ENCODE results near the gene LGALS4. TPM values are rescaled to one million over a fixed set of nuclear protein-coding genes. Genes with fewer than 3 reads are reported as not detected.
"Not testable (repeated sequence)": the region's sequence is repeated elsewhere in the genome, so short reads cannot be mapped to it uniquely, and the experiment has no call there.

LGALS4 gene
- total RNA-seq, 1 donor from 2014 or later: 4.5 TPM

DNA sequence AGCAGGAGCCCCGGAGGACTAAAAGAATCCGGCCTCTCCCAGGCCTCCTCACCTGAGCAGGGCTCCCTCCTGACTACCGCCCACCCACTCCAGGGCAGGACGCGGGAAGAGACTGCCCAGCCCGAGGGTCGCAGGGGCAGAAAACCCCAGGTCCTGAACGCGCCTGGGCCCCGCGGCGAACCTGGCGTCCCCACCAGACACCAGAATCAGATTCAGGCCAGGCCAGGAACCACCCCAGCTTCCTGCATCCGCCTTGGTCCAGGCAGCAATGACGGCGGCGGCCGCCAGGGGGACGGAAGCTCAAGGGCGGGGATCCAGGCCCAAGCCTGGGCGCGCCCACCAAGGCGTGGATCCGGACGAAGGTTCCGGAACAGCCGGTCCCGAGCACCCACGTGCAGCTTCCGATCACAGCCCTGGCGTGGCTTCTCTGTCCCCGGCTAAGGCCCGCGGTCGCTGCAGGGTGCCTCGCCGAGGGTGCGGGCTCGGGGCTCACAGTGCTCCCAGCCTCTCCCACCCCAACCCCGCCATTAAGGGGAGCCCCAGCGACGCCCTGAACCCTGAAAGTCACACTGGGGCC is 43.0 kb downstream of the LGALS4 start:
- Mint-ChIP-seq H3K27me3 (no peaks in the 10 kb centered on the region), H3K36me3 (ENCODE audit: low read depth) (no peaks in the 10 kb centered on the region), H3K4me1 (peaks cover 11% of the 10 kb centered on the region), H3K4me3 (peak overlapping the region; percentile 68), H3K9me3 (no peaks in the 10 kb centered on the region), H3K27ac (peak overlapping the region; percentile 78)
- intact Hi-C loops (cut with micrococcal nuclease): loop anchor here (2.0 kb wide), 4 partner anchors 33 to 161 kb away; partner anchors contain the start of genes ECH1, MRPS12 and SARS2
- TF ChIP-seq, protein P1, sequence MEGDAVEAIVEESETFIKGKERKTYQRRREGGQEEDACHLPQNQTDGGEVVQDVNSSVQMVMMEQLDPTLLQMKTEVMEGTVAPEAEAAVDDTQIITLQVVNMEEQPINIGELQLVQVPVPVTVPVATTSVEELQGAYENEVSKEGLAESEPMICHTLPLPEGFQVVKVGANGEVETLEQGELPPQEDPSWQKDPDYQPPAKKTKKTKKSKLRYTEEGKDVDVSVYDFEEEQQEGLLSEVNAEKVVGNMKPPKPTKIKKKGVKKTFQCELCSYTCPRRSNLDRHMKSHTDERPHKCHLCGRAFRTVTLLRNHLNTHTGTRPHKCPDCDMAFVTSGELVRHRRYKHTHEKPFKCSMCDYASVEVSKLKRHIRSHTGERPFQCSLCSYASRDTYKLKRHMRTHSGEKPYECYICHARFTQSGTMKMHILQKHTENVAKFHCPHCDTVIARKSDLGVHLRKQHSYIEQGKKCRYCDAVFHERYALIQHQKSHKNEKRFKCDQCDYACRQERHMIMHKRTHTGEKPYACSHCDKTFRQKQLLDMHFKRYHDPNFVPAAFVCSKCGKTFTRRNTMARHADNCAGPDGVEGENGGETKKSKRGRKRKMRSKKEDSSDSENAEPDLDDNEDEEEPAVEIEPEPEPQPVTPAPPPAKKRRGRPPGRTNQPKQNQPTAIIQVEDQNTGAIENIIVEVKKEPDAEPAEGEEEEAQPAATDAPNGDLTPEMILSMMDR (IDR thresholded peaks at IDR 0.05): peak; percentile 59
- CTCF ChIA-PET: interaction anchor here (0.7 to 2.1 kb wide), 12 partner anchors 8 to 161 kb away, joined by 3 to 11 read pairs (median 5); partner anchors contain the start of genes ECH1, MRPS12, NFKBIB and SARS2
- ATAC-seq (ENCODE audit: low read depth) (peak; percentile 89), DNase-seq (peak; percentile 94)
- POLR2A ChIA-PET: interaction anchor here (0.6 to 2.0 kb wide), 27 partner anchors 14 to 1178 kb away, joined by 3 to 30 read pairs (median 8); partner anchors contain the start of genes ACTN4, ECH1, EIF3K and FAM98C

- intact Hi-C loops (cut with micrococcal nuclease): no loop called here
- CTCF ChIA-PET: no interaction called here
- POLR2A ChIA-PET: no interaction called here
- ATAC-seq (ENCODE audit: low read depth) (no peak), DNase-seq (no peak)
- Mint-ChIP-seq H3K27me3 (no peaks in the 10 kb centered on the region), H3K27ac (no peak overlapping the region), H3K9me3 (no peaks in the 10 kb centered on the region), H3K4me3 (no peak overlapping the region), H3K4me1 (peaks cover 18% of the 10 kb centered on the region), H3K36me3 (ENCODE audit: low read depth) (no peaks in the 10 kb centered on the region)
- TF ChIP-seq, protein P1 (IDR thresholded peaks at IDR 0.05): no peak
These were observed 46.3 kb downstream of the LGALS4 start for GRCh38 chr19:38766276-38767047.

DNA sequence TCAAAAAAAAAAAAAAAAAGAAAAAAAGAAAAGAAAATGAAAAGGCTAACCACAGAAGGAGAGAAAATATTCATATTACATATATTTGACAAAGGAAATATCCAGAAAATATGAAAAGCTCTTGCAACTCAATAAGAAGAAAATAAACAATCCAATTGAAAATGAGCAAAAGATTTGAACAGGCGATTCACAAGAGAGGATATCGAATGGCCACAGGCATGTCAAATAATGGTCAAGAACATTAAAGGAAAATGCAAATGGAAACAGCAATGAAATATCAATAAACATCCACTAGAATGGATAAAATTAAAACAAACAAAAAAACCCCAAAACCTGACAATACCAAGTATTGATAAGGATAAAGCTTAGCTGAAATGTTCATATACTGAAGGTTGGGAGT is 47.5 kb downstream of the LGALS4 start:
- DNase-seq: no peak
- H3K27ac Mint-ChIP-seq: no peak overlapping the region
- intact Hi-C loops (cut with micrococcal nuclease): no loop called here

DNA sequence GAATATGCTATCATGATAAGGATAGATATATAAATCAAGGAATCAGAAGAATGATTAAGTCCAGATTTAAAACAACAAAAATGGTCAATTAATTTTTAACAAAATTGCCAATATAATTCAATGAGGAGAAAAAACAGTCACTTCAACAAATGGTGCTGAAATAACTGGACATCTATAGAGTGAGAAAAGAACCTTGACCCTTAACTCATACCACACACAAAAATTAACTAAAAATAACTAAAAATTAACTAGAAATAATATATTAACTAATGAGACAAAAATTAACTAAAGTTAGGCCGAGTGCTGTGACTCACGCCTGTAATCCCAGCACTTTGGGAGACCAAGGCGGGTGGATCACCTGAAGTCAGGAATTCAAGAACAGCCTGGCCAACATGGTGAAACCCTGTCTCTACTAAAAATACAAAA is 48.9 kb downstream of the LGALS4 start:
- DNase-seq (no peak), ATAC-seq (ENCODE audit: low read depth) (no peak)
- TF ChIP-seq, protein P1 (IDR thresholded peaks at IDR 0.05): no peak
- H3K27me3 Mint-ChIP-seq: no peaks in the 10 kb centered on the region
- peaks cover 11% of the 10 kb centered on the region for H3K4me1 Mint-ChIP-seq
- no peaks in the 10 kb centered on the region for H3K9me3 Mint-ChIP-seq
- H3K27ac Mint-ChIP-seq: no peak overlapping the region
- CTCF ChIA-PET: no interaction called here
- H3K36me3 Mint-ChIP-seq (ENCODE audit: low read depth): no peaks in the 10 kb centered on the region
- POLR2A ChIA-PET: no interaction called here
- no peak overlapping the region for H3K4me3 Mint-ChIP-seq
- intact Hi-C loops (cut with micrococcal nuclease): no loop called here

More for the DNA sequence above, 47.5 kb downstream of the LGALS4 start:
- no peaks in the 10 kb centered on the region for H3K27me3 Mint-ChIP-seq
- CTCF ChIA-PET: no interaction called here
- POLR2A ChIA-PET: no interaction called here
- ATAC-seq (ENCODE audit: low read depth): no peak
- no peak overlapping the region for H3K4me3 Mint-ChIP-seq
- TF ChIP-seq, protein P1 (IDR thresholded peaks at IDR 0.05): no peak
- H3K9me3 Mint-ChIP-seq: no peaks in the 10 kb centered on the region
- peaks cover 18% of the 10 kb centered on the region for H3K4me1 Mint-ChIP-seq
- no peaks in the 10 kb centered on the region for H3K36me3 Mint-ChIP-seq (ENCODE audit: low read depth)

DNA sequence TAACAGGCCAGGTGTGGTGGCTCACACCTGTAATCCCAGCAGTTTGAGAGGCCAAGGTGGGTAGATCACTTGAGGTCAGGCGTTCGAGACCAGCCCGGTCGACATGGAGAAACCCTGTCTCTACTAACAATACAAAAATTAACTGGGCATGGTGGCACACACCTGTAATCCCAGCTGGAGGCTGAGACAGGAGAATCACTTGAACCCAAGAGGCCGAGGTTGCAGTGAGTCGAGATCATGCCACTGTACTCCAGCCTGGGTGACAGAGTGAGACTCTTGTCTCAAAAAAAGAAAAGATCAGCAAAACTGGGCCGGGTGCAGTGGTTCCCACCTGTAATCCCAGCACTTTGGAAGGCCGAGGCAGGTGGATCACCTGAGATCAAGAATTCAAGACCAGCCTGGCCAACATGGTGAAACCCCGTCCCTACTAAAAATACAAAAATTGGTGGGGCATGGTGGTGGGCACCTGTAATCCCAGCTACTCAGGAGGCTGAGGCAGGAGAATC is 50.8 kb downstream of the LGALS4 start:
- H3K27ac Mint-ChIP-seq; ATAC-seq (ENCODE audit: low read depth); H3K4me1 Mint-ChIP-seq; H3K9me3 Mint-ChIP-seq; DNase-seq; H3K27me3 Mint-ChIP-seq; intact Hi-C loops (cut with micrococcal nuclease); H3K36me3 Mint-ChIP-seq (ENCODE audit: low read depth); H3K4me3 Mint-ChIP-seq: not testable (repeated sequence)
- POLR2A ChIA-PET: interaction anchor here (0.6 to 0.7 kb wide), 2 partner anchors 145 to 349 kb away, joined by 3 to 4 read pairs; no protein-coding TSS in a partner anchor
- CTCF ChIA-PET: interaction anchor here (0.9 to 1.2 kb wide), 2 partner anchors 8 to 168 kb away, joined by 3 read pairs; partner anchors contain the start of genes MRPS12 and SARS2

DNA sequence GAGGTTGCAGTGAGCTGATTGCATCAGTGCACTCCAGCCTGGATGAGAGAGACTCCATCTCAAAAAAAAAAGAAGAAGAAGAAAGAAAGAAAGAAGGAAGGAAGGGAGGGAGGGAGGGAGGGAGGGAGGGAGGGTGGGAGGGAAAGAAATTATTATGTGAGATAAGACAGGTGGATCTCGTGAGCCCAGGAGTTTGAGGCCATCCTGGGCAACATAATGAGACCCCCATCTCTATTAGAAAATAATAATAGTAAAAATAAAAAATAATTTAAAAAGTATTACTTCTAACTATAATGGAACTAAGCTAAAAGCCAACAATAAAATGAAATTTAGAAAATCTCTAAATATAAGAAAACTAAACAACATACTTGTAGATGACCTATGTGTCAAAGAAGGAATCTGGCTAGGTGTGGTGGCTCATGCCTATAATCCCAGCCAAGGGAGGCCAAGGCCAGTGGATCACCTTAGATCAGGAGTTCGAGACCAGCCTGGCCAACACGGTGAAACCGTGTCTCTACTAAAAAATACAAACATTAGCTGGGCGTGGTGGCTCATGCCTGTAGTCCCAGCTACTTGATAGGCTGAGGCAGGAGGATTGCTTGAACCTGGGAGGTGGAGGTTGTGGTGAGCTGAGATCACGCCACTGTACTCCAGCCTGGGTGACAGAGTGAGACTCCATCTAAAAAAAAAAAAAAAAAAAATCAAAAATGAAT is 51.8 kb downstream of the LGALS4 start:
- ChIA-PET CTCF (interaction anchor here (0.9 to 1.2 kb wide), 2 partner anchors 9 to 169 kb away, joined by 3 read pairs; partner anchors contain the start of genes MRPS12 and SARS2), POLR2A (interaction anchor here (0.6 to 1.5 kb wide), 5 partner anchors 14 to 350 kb away, joined by 3 to 6 read pairs (median 3); no protein-coding TSS in a partner anchor)
- ATAC-seq (ENCODE audit: low read depth); intact Hi-C loops (cut with micrococcal nuclease); H3K4me1 Mint-ChIP-seq; H3K36me3 Mint-ChIP-seq (ENCODE audit: low read depth); DNase-seq; H3K27ac Mint-ChIP-seq; H3K27me3 Mint-ChIP-seq; H3K9me3 Mint-ChIP-seq; H3K4me3 Mint-ChIP-seq: not testable (repeated sequence)
